Esophagus (tissue), 2 donors: ENCODE measurements around the gene GFPT2. TPM values are rescaled to one million over a fixed set of nuclear protein-coding genes. Genes with fewer than 3 reads are reported as not detected.
"Not testable (repeated sequence)": the region's sequence is repeated elsewhere in the genome, so short reads cannot be mapped to it uniquely, and the experiment has no call there.

Experiments
- H3K27ac ChIP-seq, 2 donors: one replicate each; pipeline ENCODE4 v1.5.1; 2013; ENCODE audit warnings: low read depth in 2 of 2, mild to moderate bottlenecking in 2 of 2, inconsistent platforms in 1 of 2, low read length in 1 of 2, moderate library complexity in 1 of 2
- H3K27me3 ChIP-seq, 2 donors: one replicate each; pipeline ENCODE4 v1.6.1; 2013; ENCODE audit warnings: low read length in 2 of 2, control low read depth in 1 of 2, mild to moderate bottlenecking in 1 of 2; ENCODE audit not compliant: insufficient read depth in 2 of 2, control insufficient read depth in 1 of 2
- H3K36me3 ChIP-seq, 2 donors: one replicate each; pipeline ENCODE4 v1.6.1; 2013; ENCODE audit warnings: low read length in 1 of 2; ENCODE audit not compliant: control insufficient read depth in 2 of 2, insufficient read depth in 2 of 2
- H3K4me1 ChIP-seq, 2 donors: one replicate each; pipeline ENCODE4 v1.6.1; 2013; ENCODE audit warnings: low read length in 1 of 2; ENCODE audit not compliant: control insufficient read depth in 2 of 2, insufficient read depth in 2 of 2
- H3K4me3 ChIP-seq, 2 donors: one replicate each; pipeline ENCODE4 v1.5.1; 2013; ENCODE audit warnings: low read length in 2 of 2, mild to moderate bottlenecking in 2 of 2, low read depth in 1 of 2, moderate library complexity in 1 of 2
- H3K9me3 ChIP-seq, 2 donors: one replicate each; pipeline ENCODE4 v1.6.1; 2013; ENCODE audit warnings: mild to moderate bottlenecking in 2 of 2, low read depth in 1 of 2, low read length in 1 of 2, moderate library complexity in 1 of 2; ENCODE audit not compliant: control insufficient read depth in 2 of 2, insufficient read depth in 1 of 2
- WGBS, 2 donors: extraction: QIAGEN DNeasy Blood & Tissue Kit; methylation state at CpG; one replicate each; pipeline ENCODE4 v1.1.7; 2013; 5-methylcytosine and 5-hydroxymethylcytosine counted together
- polyA plus RNA-seq, 2 donors: library from polyadenylated mRNA; stranded (reverse); fragments of 200-250 nt; gene quantifications; one replicate each; pipeline ENCODE4 v1.2.3, GENCODE V29; 2013
- donor health status: healthy with polysubstance abuse.
- donor health status: Bipolar disorder and iron deficiency.

Gene GFPT2
- polyA plus RNA-seq, 2 donors, result 0.73 to 1.9 TPM

GRCh38 chr5:180303226-180304015 is 49.7 kb downstream of the GFPT2 start:
- no peaks in the 10 kb centered on the region for H3K9me3 ChIP-seq
- no peaks in the 10 kb centered on the region for H3K27me3 ChIP-seq
- no peak overlapping the region for H3K27ac ChIP-seq
- no peak overlapping the region for H3K4me3 ChIP-seq
- H3K36me3 ChIP-seq, result peaks cover 0 to 5% of the 10 kb centered on the region in 2 donors
- H3K4me1 ChIP-seq, result no peaks in the 10 kb centered on the region
- 88 to 89% methylated on average over 17 of the region's 17 CpGs for WGBS, 2 donors

GRCh38 chr5:180302256-180302655 is 50.9 kb downstream of the GFPT2 start:
- H3K36me3 ChIP-seq, result peaks cover 0 to 5% of the 10 kb centered on the region in 2 donors
- no peaks in the 10 kb centered on the region for H3K9me3 ChIP-seq
- 91 to 94% methylated on average over 10 of the region's 10 CpGs for WGBS, 2 donors
- H3K4me3 ChIP-seq, result no peak overlapping the region
- H3K4me1 ChIP-seq, result no peaks in the 10 kb centered on the region
- no peaks in the 10 kb centered on the region for H3K27me3 ChIP-seq
- no peak overlapping the region for H3K27ac ChIP-seq

DNA sequence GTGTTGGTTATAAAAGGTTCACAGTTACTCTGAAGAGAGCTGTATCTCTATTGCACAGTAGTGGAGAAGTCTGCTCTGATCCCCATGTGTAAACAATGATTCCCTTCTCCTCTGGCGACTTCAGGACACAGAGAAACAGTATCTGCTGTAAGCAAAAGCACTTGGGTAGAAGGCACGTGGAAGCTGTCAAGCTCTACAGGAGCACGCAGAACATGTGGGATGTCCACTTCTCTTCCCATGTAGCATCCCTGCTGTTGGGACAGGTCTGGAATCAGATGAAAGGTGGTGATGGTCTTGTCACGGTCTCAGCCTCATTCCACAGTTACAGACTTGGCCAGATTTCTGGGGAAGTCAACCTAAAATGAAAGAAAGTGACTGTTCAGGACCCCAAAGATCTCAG is 51.9 kb downstream of the GFPT2 start:
- no peak overlapping the region for H3K27ac ChIP-seq
- no peaks in the 10 kb centered on the region for H3K9me3 ChIP-seq
- H3K27me3 ChIP-seq, result no peaks in the 10 kb centered on the region
- peaks cover 0 to 5% of the 10 kb centered on the region in 2 donors for H3K36me3 ChIP-seq
- H3K4me3 ChIP-seq, result no peak overlapping the region
- WGBS, 2 donors, result 56 to 64% methylated on average over 4 of the region's 4 CpGs
- no peaks in the 10 kb centered on the region for H3K4me1 ChIP-seq

GRCh38 chr5:180299526-180299925 is 53.6 kb downstream of the GFPT2 start:
- Histone ChIP-seq H3K4me1 (peaks cover 0 to 6% of the 10 kb centered on the region in 2 donors), H3K36me3 (peaks cover 0 to under 1% of the 10 kb centered on the region in 2 donors), H3K27ac (no peak overlapping the region), H3K27me3 (no peaks in the 10 kb centered on the region), H3K4me3 (no peak overlapping the region), H3K9me3 (no peaks in the 10 kb centered on the region)
- WGBS, 2 donors, result 76 to 89% methylated on average over 3 of the region's 3 CpGs

DNA sequence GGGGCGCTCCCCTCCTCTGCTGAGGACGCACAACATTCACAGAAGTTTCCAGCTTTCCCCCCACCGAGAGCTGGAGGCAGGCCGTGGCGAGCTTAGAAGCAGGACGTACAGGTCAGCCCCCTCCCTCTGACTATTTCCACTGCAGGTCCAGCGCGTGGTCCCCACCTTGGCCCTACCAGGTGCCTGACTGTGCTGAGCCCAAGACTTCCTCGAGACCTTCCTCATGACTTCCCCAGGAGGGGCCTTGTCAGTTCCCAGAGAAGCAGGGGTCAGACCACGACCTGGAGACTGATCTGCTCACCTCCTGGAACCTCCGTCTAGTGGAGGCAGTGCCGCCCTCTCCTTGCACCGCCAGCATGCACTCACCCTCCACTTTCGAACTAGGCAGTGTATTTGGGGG is 54.1 kb downstream of the GFPT2 start:
- H3K9me3 ChIP-seq, H3K36me3 ChIP-seq, H3K27ac ChIP-seq, H3K4me3 ChIP-seq, H3K4me1 ChIP-seq, H3K27me3 ChIP-seq: not testable (repeated sequence)
- 90 to 92% methylated on average over 12 to 14 of the region's 14 CpGs for WGBS, 2 donors

- no peak overlapping the region for H3K27ac ChIP-seq
- no peaks in the 10 kb centered on the region for H3K27me3 ChIP-seq
- 81 to 91% methylated on average over 2 of the region's 2 CpGs for WGBS, 2 donors
These were observed 55.4 kb downstream of the GFPT2 start for GRCh38 chr5:180297587-180298282.

DNA sequence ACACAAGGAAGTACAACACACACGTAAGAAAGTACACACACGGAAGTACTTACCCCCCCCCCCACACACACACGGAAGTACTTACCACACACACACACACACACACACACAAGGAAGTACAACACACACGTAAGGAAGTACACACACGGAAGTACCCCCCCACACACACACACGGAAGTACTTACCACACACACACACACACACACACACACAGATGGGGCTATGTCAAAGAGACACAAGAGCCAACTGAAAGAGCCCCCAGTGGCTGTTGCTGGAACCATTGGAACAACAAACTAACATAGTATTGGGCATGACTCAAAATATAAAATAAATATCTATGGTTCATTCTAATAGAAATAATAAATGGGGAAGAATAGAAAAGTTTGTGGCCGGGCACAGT is 56.4 kb downstream of the GFPT2 start:
- Histone ChIP-seq H3K9me3 (no peaks in the 10 kb centered on the region), H3K4me1 (peaks cover 4 to 6% of the 10 kb centered on the region in 2 donors), H3K27ac (no peak overlapping the region), H3K27me3 (no peaks in the 10 kb centered on the region), H3K36me3 (no peaks in the 10 kb centered on the region), H3K4me3 (no peak overlapping the region)
- 57 to 69% methylated on average over 6 to 7 of the region's 7 CpGs for WGBS, 2 donors

More at GRCh38 chr5:180297587-180298282, 55.4 kb downstream of the GFPT2 start:
- H3K4me3 ChIP-seq, result no peak overlapping the region
- H3K36me3 ChIP-seq, result no peaks in the 10 kb centered on the region
- peaks cover 4 to 6% of the 10 kb centered on the region in 2 donors for H3K4me1 ChIP-seq
- H3K9me3 ChIP-seq, result no peaks in the 10 kb centered on the region

GRCh38 chr5:180294913-180295555 is 58.1 kb downstream of the GFPT2 start:
- Histone ChIP-seq H3K27me3 (no peaks in the 10 kb centered on the region), H3K27ac (peak overlapping the region in 1 of 2 donors; percentile 93), H3K36me3 (no peaks in the 10 kb centered on the region), H3K4me3 (no peak overlapping the region), H3K9me3 (no peaks in the 10 kb centered on the region), H3K4me1 (peaks cover 4 to 6% of the 10 kb centered on the region in 2 donors)
- 87 to 89% methylated on average over 10 of the region's 10 CpGs for WGBS, 2 donors

DNA sequence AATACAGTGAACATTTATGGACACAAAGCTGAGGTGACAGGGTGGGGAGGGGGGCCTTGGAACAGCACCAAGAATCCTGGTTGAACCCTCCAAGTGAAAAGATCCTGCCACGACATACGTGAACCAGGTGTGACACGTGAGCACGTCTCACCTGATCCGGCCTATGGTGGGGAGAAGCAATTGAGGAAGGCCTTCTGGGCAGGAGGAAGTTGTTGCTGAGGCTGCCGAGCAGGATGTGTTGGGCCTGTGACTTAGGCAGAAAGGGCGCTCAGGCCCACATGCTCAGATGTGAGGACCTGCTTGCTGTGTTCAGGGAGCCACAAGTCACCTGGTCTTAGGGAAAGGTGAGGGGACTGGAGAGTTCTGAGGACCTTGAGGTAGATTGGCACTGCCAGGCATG is 58.7 kb downstream of the GFPT2 start:
- Histone ChIP-seq H3K9me3 (no peaks in the 10 kb centered on the region), H3K27me3 (no peaks in the 10 kb centered on the region), H3K36me3 (no peaks in the 10 kb centered on the region), H3K27ac (peak overlapping the region in 1 of 2 donors; percentile 93), H3K4me1 (peaks cover 4 to 6% of the 10 kb centered on the region in 2 donors), H3K4me3 (no peak overlapping the region)
- 73 to 81% methylated on average over 7 of the region's 7 CpGs for WGBS, 2 donors
